Neural progenitor cell (in vitro differentiated cells): Measurements from ENCODE around the gene HIVEP2.

Experiments used
- EZH2 ChIP-seq: fragments of 200-600 bp; sonication (generic); IDR thresholded peaks from 2 replicates; pipeline ENCODE4 v1.6.1; 2017; ENCODE audit warnings: antibody characterized with exemption, mild to moderate bottlenecking, moderate library complexity
- EZH2phosphoT487 ChIP-seq: fragments of 200-600 bp; sonication (generic); IDR thresholded peaks from 2 replicates; pipeline ENCODE4 v1.6.1; 2017; ENCODE audit warnings: antibody characterized with exemption
- TF ChIP-seq, protein P1 (sequence below): fragments of 200-600 bp; sonication (generic); IDR thresholded peaks from 2 replicates; pipeline ENCODE4 v1.5.1; 2017; ENCODE audit warnings: antibody characterized with exemption, mild to moderate bottlenecking

DNA sequence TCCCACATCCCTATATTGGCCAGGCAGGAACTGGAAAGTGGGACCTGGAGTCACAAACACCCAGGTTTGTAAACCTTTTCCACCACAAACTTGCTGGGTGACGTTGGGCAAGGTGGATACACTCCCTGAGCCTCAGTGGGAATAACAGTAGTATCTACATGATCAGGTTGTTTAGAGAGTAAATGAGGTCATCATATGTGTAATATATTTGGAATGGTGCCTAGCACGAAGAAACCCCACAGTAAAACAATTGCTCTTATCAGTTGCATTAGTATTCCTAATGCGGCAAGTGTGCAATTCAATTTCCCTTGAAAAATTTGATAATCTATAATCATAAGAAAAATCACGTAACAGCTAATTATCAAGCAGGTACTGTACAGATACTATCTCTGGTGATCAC is 51.9 kb downstream of the HIVEP2 start:
- TF ChIP-seq, protein P1, sequence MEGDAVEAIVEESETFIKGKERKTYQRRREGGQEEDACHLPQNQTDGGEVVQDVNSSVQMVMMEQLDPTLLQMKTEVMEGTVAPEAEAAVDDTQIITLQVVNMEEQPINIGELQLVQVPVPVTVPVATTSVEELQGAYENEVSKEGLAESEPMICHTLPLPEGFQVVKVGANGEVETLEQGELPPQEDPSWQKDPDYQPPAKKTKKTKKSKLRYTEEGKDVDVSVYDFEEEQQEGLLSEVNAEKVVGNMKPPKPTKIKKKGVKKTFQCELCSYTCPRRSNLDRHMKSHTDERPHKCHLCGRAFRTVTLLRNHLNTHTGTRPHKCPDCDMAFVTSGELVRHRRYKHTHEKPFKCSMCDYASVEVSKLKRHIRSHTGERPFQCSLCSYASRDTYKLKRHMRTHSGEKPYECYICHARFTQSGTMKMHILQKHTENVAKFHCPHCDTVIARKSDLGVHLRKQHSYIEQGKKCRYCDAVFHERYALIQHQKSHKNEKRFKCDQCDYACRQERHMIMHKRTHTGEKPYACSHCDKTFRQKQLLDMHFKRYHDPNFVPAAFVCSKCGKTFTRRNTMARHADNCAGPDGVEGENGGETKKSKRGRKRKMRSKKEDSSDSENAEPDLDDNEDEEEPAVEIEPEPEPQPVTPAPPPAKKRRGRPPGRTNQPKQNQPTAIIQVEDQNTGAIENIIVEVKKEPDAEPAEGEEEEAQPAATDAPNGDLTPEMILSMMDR, result no peak
- TF ChIP-seq EZH2 (no peak), EZH2phosphoT487 (no peak)
